ENCODE measurements around the gene GOLGA6C. TPM values are rescaled to one million over a fixed set of nuclear protein-coding genes. Genes with fewer than 3 reads are reported as not detected.
"Not testable (repeated sequence)": the region's sequence is repeated elsewhere in the genome, so short reads cannot be mapped to it uniquely, and the experiment has no call there.

The GOLGA6C gene
- total RNA-seq, 4 donors from 2014 or later, result not detected

GRCh38 chr15:75215107-75216004 is 42.8 kb upstream of the GOLGA6C start:
- H3K27ac ChIP-seq, result no peak overlapping the region
- peaks cover 0 to 4% of the 10 kb centered on the region in 2 donors for H3K4me1 ChIP-seq
- intact Hi-C loops (cut with DNase I; ENCODE audit: low total_unique reads), result no loop called here
- H3K27me3 ChIP-seq, result no peaks in the 10 kb centered on the region
- TF ChIP-seq, protein P1, sequence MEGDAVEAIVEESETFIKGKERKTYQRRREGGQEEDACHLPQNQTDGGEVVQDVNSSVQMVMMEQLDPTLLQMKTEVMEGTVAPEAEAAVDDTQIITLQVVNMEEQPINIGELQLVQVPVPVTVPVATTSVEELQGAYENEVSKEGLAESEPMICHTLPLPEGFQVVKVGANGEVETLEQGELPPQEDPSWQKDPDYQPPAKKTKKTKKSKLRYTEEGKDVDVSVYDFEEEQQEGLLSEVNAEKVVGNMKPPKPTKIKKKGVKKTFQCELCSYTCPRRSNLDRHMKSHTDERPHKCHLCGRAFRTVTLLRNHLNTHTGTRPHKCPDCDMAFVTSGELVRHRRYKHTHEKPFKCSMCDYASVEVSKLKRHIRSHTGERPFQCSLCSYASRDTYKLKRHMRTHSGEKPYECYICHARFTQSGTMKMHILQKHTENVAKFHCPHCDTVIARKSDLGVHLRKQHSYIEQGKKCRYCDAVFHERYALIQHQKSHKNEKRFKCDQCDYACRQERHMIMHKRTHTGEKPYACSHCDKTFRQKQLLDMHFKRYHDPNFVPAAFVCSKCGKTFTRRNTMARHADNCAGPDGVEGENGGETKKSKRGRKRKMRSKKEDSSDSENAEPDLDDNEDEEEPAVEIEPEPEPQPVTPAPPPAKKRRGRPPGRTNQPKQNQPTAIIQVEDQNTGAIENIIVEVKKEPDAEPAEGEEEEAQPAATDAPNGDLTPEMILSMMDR (IDR thresholded peaks at IDR 0.05), result no peak
- no peaks in the 10 kb centered on the region for H3K9me3 ChIP-seq
- no peaks in the 10 kb centered on the region for H3K36me3 ChIP-seq
- H3K4me3 ChIP-seq, result no peak overlapping the region
- DNase-seq, result no peak

DNA sequence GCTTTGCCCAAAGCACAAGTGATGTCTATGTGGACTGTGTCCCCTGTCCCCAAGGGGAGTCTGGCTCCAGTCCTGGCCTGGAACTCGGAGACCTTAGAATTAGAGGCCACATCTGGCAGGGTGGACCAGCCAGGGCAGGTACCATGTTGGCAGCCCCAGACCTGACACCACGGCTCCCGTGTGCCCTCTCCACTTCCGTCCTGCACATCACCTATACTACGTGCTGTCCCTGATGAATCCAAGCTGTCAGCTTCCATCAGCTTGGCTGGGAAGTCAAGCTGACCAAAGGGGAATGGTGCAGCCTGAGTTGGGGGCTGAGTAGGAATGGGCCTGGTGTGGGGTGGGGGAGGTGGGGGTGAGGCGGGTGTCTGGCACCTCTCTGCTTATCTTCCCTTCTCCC is 41.1 kb upstream of the GOLGA6C start:
- no peak for DNase-seq
- H3K27me3 ChIP-seq, result no peaks in the 10 kb centered on the region
- intact Hi-C loops (cut with DNase I; ENCODE audit: low total_unique reads), result no loop called here
- H3K4me3 ChIP-seq, result no peak overlapping the region
- TF ChIP-seq, protein P1 (IDR thresholded peaks at IDR 0.05), result no peak
- no peak for TF ChIP-seq POLR2A (IDR thresholded peaks at IDR 0.05)
- no peaks in the 10 kb centered on the region for H3K9me3 ChIP-seq
- H3K36me3 ChIP-seq, result no peaks in the 10 kb centered on the region
- no peak overlapping the region for H3K27ac ChIP-seq
- no peaks in the 10 kb centered on the region for H3K4me1 ChIP-seq

GRCh38 chr15:75217574-75217973 is 40.6 kb upstream of the GOLGA6C start:
- intact Hi-C loops (cut with DNase I; ENCODE audit: low total_unique reads); H3K4me1 ChIP-seq; H3K4me3 ChIP-seq; H3K27ac ChIP-seq; H3K36me3 ChIP-seq; H3K27me3 ChIP-seq; DNase-seq; H3K9me3 ChIP-seq: not testable (repeated sequence)

GRCh38 chr15:75219507-75219929 is 38.6 kb upstream of the GOLGA6C start:
- intact Hi-C loops (cut with DNase I; ENCODE audit: low total_unique reads); H3K27me3 ChIP-seq; DNase-seq; H3K9me3 ChIP-seq; H3K4me1 ChIP-seq; H3K27ac ChIP-seq; H3K4me3 ChIP-seq; H3K36me3 ChIP-seq: not testable (repeated sequence)

- no peak overlapping the region for H3K27ac ChIP-seq
- TF ChIP-seq POLR2A (IDR thresholded peaks at IDR 0.05), result no peak
- TF ChIP-seq, protein P1 (IDR thresholded peaks at IDR 0.05), result no peak
- intact Hi-C loops (cut with DNase I; ENCODE audit: low total_unique reads), result no loop called here
- no peaks in the 10 kb centered on the region for H3K4me1 ChIP-seq
- no peaks in the 10 kb centered on the region for H3K36me3 ChIP-seq
- no peaks in the 10 kb centered on the region for H3K27me3 ChIP-seq
- no peak overlapping the region for H3K4me3 ChIP-seq
- H3K9me3 ChIP-seq, result no peaks in the 10 kb centered on the region
- no peak for DNase-seq
Observed at GRCh38 chr15:75223688-75224087, 34.4 kb upstream of the GOLGA6C start.

DNA sequence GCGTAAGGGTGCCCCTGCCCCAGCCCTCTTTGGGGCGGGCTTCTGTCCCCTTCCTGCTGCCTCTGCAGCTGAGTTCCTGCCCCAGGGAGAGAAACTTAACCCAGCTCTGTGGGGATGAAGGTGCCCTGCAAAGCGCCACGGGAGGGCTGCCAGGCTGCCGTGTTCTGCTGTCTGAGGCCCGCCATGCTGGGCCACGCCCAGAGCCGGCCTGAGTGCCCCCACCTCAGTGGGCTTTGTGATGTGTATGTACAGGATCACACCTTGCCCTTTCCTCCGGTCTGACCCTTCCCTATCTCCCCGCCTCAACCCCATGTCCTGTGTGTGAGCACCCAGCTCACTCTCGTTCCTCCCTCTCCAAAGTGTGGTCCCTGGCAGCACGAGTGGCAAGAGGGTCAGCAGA is 33.9 kb upstream of the GOLGA6C start:
- Histone ChIP-seq H3K4me1 (no peaks in the 10 kb centered on the region), H3K9me3 (no peaks in the 10 kb centered on the region), H3K36me3 (no peaks in the 10 kb centered on the region), H3K4me3 (no peak overlapping the region), H3K27ac (no peak overlapping the region), H3K27me3 (no peaks in the 10 kb centered on the region)
- DNase-seq, result no peak
- intact Hi-C loops (cut with DNase I; ENCODE audit: low total_unique reads), result no loop called here
- TF ChIP-seq POLR2A (IDR thresholded peaks at IDR 0.05), result no peak
- TF ChIP-seq, protein P1 (IDR thresholded peaks at IDR 0.05), result no peak

DNA sequence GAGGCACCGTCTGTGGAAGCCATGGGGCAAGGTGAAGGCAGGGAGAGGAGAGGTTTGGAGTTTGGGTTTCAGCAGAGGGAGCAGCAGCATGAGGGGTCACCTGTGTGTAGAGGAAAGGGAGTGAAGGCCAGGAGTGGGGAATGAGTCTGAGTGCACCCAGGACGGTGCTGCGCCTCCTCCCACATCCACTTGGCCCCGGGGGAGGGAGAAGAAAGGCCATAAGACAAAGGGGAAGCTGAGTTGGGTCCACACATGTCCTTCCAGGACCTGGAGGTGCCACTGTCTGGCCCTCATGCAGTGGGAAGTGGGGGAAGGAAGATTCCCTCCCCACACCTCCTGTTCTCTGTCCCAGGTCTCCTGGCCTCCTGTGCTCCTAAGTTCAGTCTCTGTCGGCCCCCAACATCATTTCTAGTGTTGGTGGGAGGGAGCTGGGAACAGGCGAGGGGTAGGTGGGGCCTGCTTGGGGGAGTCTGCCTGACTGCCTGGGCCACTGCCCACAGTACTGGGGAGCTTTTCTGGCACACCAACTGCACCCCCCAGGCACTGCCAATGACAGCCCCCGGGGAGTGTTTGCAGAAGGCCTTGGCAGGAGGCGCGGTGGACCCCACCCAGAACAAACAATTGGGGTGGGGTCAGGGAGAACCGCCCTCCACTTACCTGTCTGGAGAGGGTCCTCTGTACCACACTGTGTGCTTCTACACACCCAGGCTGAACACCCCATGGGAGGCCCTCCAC is 32.9 kb upstream of the GOLGA6C start:
- H3K9me3 ChIP-seq; H3K27me3 ChIP-seq; H3K36me3 ChIP-seq; DNase-seq; H3K27ac ChIP-seq; intact Hi-C loops (cut with DNase I; ENCODE audit: low total_unique reads); H3K4me3 ChIP-seq; H3K4me1 ChIP-seq: not testable (repeated sequence)

Measured in uterus (tissue), 4 donors.